H9 (cell line): ENCODE measurements around the gene PPP2R3C. TPM values are rescaled to one million over a fixed set of nuclear protein-coding genes. Genes with fewer than 3 reads are reported as not detected.

Source experiments
- DNase-seq: peaks from one replicate; pipeline ENCODE4 v3.0.0-alpha.2; 2017
- H2AFZ ChIP-seq: one replicate; pipeline ENCODE4 v1.6.1; 2013; ENCODE audit warnings: mild to moderate bottlenecking, low read length, control low read depth, moderate library complexity
- H2AK5ac ChIP-seq: 2 replicates; pipeline ENCODE4 v1.6.1; 2013; ENCODE audit warnings: low read length, control low read depth, mixed read lengths; ENCODE audit not compliant: insufficient read length
- H2BK120ac ChIP-seq: one replicate; pipeline ENCODE4 v1.6.1; 2013; ENCODE audit warnings: low read depth, mild to moderate bottlenecking, low read length, control low read depth, inconsistent platforms; ENCODE audit not compliant: poor library complexity, severe bottlenecking
- H2BK12ac ChIP-seq: 2 replicates; pipeline ENCODE4 v1.6.1; 2013; ENCODE audit warnings: low read length, control low read depth, mixed read lengths, low read depth; ENCODE audit not compliant: insufficient read length
- H2BK15ac ChIP-seq: 2 replicates; pipeline ENCODE4 v1.6.1; 2013; ENCODE audit warnings: low read depth, low read length, control low read depth
- H2BK20ac ChIP-seq: one replicate; pipeline ENCODE4 v1.6.1; 2013; ENCODE audit warnings: low read depth, mild to moderate bottlenecking, low read length, control low read depth, inconsistent platforms; ENCODE audit not compliant: poor library complexity, severe bottlenecking
- H2BK5ac ChIP-seq: 2 replicates; pipeline ENCODE4 v1.6.1; 2013; ENCODE audit warnings: low read length, control low read depth, mixed read lengths; ENCODE audit not compliant: insufficient read length
- H3K14ac ChIP-seq: 2 replicates; pipeline ENCODE4 v1.6.1; 2013; ENCODE audit warnings: low read length, control low read depth; ENCODE audit not compliant: insufficient read depth
- H3K18ac ChIP-seq: 2 replicates; pipeline ENCODE4 v1.6.1; 2013; ENCODE audit warnings: low read depth, mild to moderate bottlenecking, mixed read lengths, low read length, control low read depth; ENCODE audit not compliant: insufficient read length
- H3K23ac ChIP-seq: 2 replicates; pipeline ENCODE4 v1.6.1; 2013; ENCODE audit warnings: low read length, control low read depth, mixed read lengths, low read depth; ENCODE audit not compliant: insufficient read length
- H3K23me2 ChIP-seq: 2 replicates; pipeline ENCODE4 v1.6.1; 2013; ENCODE audit warnings: low read depth, mild to moderate bottlenecking, mixed read lengths, low read length, control low read depth; ENCODE audit not compliant: insufficient read length, poor library complexity, severe bottlenecking
- H3K27ac ChIP-seq: 2 replicates; pipeline ENCODE4 v1.5.1; 2013; ENCODE audit warnings: low read length, control low read depth, mixed read lengths, low read depth; ENCODE audit not compliant: insufficient read length
- H3K27me3 ChIP-seq: 2 replicates; pipeline ENCODE4 v1.6.1; 2013; ENCODE audit warnings: low read length, control low read depth, inconsistent platforms; ENCODE audit not compliant: insufficient read depth
- H3K4ac ChIP-seq: 2 replicates; pipeline ENCODE4 v1.6.1; 2013; ENCODE audit warnings: low read depth, mild to moderate bottlenecking, control low read depth, inconsistent platforms, low read length, moderate library complexity
- H3K4me1 ChIP-seq: 2 replicates; pipeline ENCODE4 v1.6.1; 2013; ENCODE audit warnings: low read length, control low read depth, inconsistent platforms; ENCODE audit not compliant: insufficient read depth
- H3K4me2 ChIP-seq: 2 replicates; pipeline ENCODE4 v1.6.1; 2013; ENCODE audit warnings: low read length, control low read depth, mixed read lengths; ENCODE audit not compliant: insufficient read length, insufficient read depth
- H3K56ac ChIP-seq: 2 replicates; pipeline ENCODE4 v1.6.1; 2013; ENCODE audit warnings: low read depth, mild to moderate bottlenecking, mixed read lengths, low read length, control low read depth; ENCODE audit not compliant: insufficient read length
- H3K79me1 ChIP-seq: 2 replicates; pipeline ENCODE4 v1.6.1; 2013; ENCODE audit warnings: low read depth, mild to moderate bottlenecking, moderate library complexity, low read length, control low read depth, inconsistent platforms; ENCODE audit not compliant: insufficient read depth, poor library complexity, severe bottlenecking
- H3K79me2 ChIP-seq: 2 replicates; pipeline ENCODE4 v1.6.1; 2013; ENCODE audit warnings: low read length, control low read depth, inconsistent platforms; ENCODE audit not compliant: insufficient read depth
- H3K9ac ChIP-seq: 2 replicates; pipeline ENCODE4 v1.6.1; 2013; ENCODE audit warnings: low read length, control low read depth, mixed read lengths; ENCODE audit not compliant: insufficient read length; ENCODE audit errors: extremely low read depth
- H3K9me3 ChIP-seq: one replicate; pipeline ENCODE4 v1.6.1; 2013; ENCODE audit warnings: low read depth, low read length, inconsistent platforms; ENCODE audit not compliant: control insufficient read depth
- H3T11ph ChIP-seq: one replicate; pipeline ENCODE4 v1.6.1; 2013; ENCODE audit warnings: mild to moderate bottlenecking, low read length, control low read depth, inconsistent platforms
- H4K20me1 ChIP-seq: one replicate; pipeline ENCODE4 v1.6.1; 2013; ENCODE audit not compliant: control insufficient read depth, insufficient read length, insufficient read depth
- H4K5ac ChIP-seq: 2 replicates; pipeline ENCODE4 v1.6.1; 2013; ENCODE audit warnings: low read depth, mild to moderate bottlenecking, mixed read lengths, low read length, control low read depth; ENCODE audit not compliant: insufficient read length
- H4K8ac ChIP-seq: replicated peaks from 2 replicates; pipeline ENCODE4 v1.6.1; 2013; ENCODE audit warnings: low read length, control low read depth, mixed read lengths, low read depth; ENCODE audit not compliant: insufficient read length
- H4K91ac ChIP-seq: 2 replicates; pipeline ENCODE4 v1.6.1; 2013; ENCODE audit warnings: low read depth, mild to moderate bottlenecking, moderate library complexity, mixed read lengths, low read length, control low read depth; ENCODE audit not compliant: insufficient read length
- H3K27ac Mint-ChIP-seq, 3 experiments: 2 replicates in 2 of 3; 3 replicates in 1 of 3; pipeline ENCODE4 v1.8.0; 2020 to 2021; ENCODE audit warnings: mixed read lengths in 3 of 3, mild to moderate bottlenecking in 1 of 3, moderate library complexity in 1 of 3
- H3K27me3 Mint-ChIP-seq: 2 replicates; pipeline ENCODE4 v1.8.0; 2021; ENCODE audit warnings: low read depth, mild to moderate bottlenecking, moderate library complexity, mixed read lengths
- H3K36me3 Mint-ChIP-seq, 3 experiments: 2 replicates in 2 of 3; 3 replicates in 1 of 3; pipeline ENCODE4 v1.8.0; 2020 to 2021; ENCODE audit warnings: low read depth in 3 of 3, mixed read lengths in 3 of 3; ENCODE audit not compliant: insufficient read depth in 1 of 3
- H3K4me1 Mint-ChIP-seq, 2 experiments: 2 replicates each; pipeline ENCODE4 v1.8.0; 2020; ENCODE audit warnings: mixed read lengths in 2 of 2
- H3K4me3 Mint-ChIP-seq, 2 experiments: 2 replicates in 1 of 2; 3 replicates in 1 of 2; pipeline ENCODE4 v1.8.0; 2020 to 2021; ENCODE audit warnings: mild to moderate bottlenecking in 2 of 2, mixed read lengths in 2 of 2, moderate library complexity in 1 of 2
- H3K9me3 Mint-ChIP-seq, 2 experiments: 2 replicates in 1 of 2; 3 replicates in 1 of 2; pipeline ENCODE4 v1.8.0; 2020; ENCODE audit warnings: mild to moderate bottlenecking in 2 of 2, mixed read lengths in 2 of 2, moderate library complexity in 1 of 2
- CTCF ChIP-seq: fragments of 200-600 bp; sonication (generic); conservative IDR thresholded peaks from 3 replicates; pipeline ENCODE4 v1.8.0; 2021; ENCODE audit warnings: antibody characterized with exemption, mild to moderate bottlenecking
- WGBS: extraction: QIAGEN DNeasy Blood & Tissue Kit; methylation state at CpG from one replicate; pipeline ENCODE4 v1.1.7; 2013; ENCODE audit warnings: missing lambda C conversion rate, low lambda C conversion rate, mixed read lengths; ENCODE audit not compliant: insufficient read length; ENCODE audit errors: extremely low coverage; 5-methylcytosine and 5-hydroxymethylcytosine counted together
- total RNA-seq: library from RNA; stranded (reverse); gene quantifications from 2 replicates; pipeline ENCODE4 v1.2.1, GENCODE V29; 2021

The PPP2R3C gene
- total RNA-seq, 1 experiment from 2014 or later: 51.1 TPM

DNA sequence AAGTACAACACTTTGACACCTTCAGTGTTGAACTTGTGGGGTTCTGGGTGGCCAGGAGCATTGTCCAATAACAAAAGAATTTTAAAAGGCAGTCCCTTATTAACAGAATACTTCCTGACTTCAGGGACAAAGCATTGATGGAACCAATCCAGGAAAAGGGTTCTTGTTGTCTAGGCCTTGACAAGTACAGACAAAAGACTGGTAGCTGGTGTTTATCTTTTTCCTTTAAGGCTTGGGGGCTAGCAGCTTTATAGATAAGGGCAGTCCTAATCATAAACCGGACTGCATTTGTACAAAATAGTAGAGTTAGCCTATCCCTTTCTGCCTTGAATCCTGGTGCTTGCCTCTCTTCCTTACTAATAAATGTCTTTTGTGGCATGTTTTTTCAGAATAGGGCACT is 48.3 kb downstream of the PPP2R3C start:
- H3K9me3 ChIP-seq: no peaks in the 10 kb centered on the region
- H3K56ac ChIP-seq: no peak overlapping the region
- no peak overlapping the region for H4K8ac ChIP-seq
- no peaks in the 10 kb centered on the region for H3K4me1 ChIP-seq
- H4K91ac ChIP-seq: no peak overlapping the region
- no peak overlapping the region for H3K27ac ChIP-seq
- no peak overlapping the region for H3K4ac ChIP-seq
- TF ChIP-seq CTCF: no peak
- H3K27ac Mint-ChIP-seq: peak overlapping the region in 1 of 3 experiments; percentile 34; a peak in 2 of 7 replicates
- H2BK12ac ChIP-seq: no peak overlapping the region
- no peaks in the 10 kb centered on the region for H4K20me1 ChIP-seq
- H3T11ph ChIP-seq: no peak overlapping the region
- H3K18ac ChIP-seq: no peak overlapping the region
- no peaks in the 10 kb centered on the region for H3K79me1 ChIP-seq
- H2BK20ac ChIP-seq: no peak overlapping the region
- no peak overlapping the region for H3K23ac ChIP-seq
- no peak overlapping the region for H3K4me2 ChIP-seq
- no peak overlapping the region for H2AK5ac ChIP-seq
- no peak for DNase-seq
- no peak overlapping the region for H2BK15ac ChIP-seq
- H3K27me3 ChIP-seq: no peaks in the 10 kb centered on the region
- no peak overlapping the region for H3K9ac ChIP-seq
- no peak overlapping the region for H2BK5ac ChIP-seq
- no peaks in the 10 kb centered on the region for H3K79me2 ChIP-seq
- no peak overlapping the region for H2AFZ ChIP-seq
- WGBS: no CpG with 5 or more reads among the region's 1 CpG
- no peaks in the 10 kb centered on the region for H3K4me1 Mint-ChIP-seq
- H3K36me3 Mint-ChIP-seq: peaks cover 9 to 36% (median 13%) of the 10 kb centered on the region in 3 experiments; a peak in 6 of 7 replicates
- no peaks in the 10 kb centered on the region for H3K27me3 Mint-ChIP-seq
- no peak overlapping the region for H3K14ac ChIP-seq
- no peak overlapping the region for H4K5ac ChIP-seq
- H3K9me3 Mint-ChIP-seq: no peaks in the 10 kb centered on the region
- H3K4me3 Mint-ChIP-seq: no peak overlapping the region
- no peaks in the 10 kb centered on the region for H3K23me2 ChIP-seq
- H2BK120ac ChIP-seq: no peak overlapping the region
